ACHN (cell line): Measurements from ENCODE around the gene CDK5.
A peak's percentile ranks its signal among the peaks of the same experiment; 100 is the strongest.

Source experiments
- DNase-seq: peaks from one replicate; pipeline ENCODE4 v3.0.0-alpha.2; 2015
- in situ Hi-C: cut with HindIII; loops from 2 replicates; pipeline ENCODE4 v1.10.0; 2017; ENCODE audit warnings: low sequenced_read_pairs, low pct_ligation_motif_present, low pct_unique_long_range_greater_than_20kb

CDK5 gene

GRCh38 chr7:151088019-151088855 lies 30.5 kb upstream of the CDK5 start:
- DNase-seq: no peak

GRCh38 chr7:151087245-151088018 lies 29.7 kb upstream of the CDK5 start:
- peak; percentile 78 for DNase-seq
- in situ Hi-C loops: loop anchor here (5.0 kb wide), 1 partner anchor 60 kb away; no protein-coding TSS in a partner anchor

More at GRCh38 chr7:151088019-151088855, 30.5 kb upstream of the CDK5 start:
- in situ Hi-C loops: loop anchor here (5.0 kb wide), 1 partner anchor 59 kb away; no protein-coding TSS in a partner anchor

- in situ Hi-C loops: loop anchor here (5.0 kb wide), 1 partner anchor 60 kb away; no protein-coding TSS in a partner anchor
- peak; percentile 63 for DNase-seq
Measured at GRCh38 chr7:151086802-151087244, 29.1 kb upstream of the CDK5 start.

GRCh38 chr7:151085691-151086620 lies 28.3 kb upstream of the CDK5 start, which contains the start of gene AGAP3:
Gene AGAP3, plus strand, starts transcription at chr7:151086475. Its CDS starts 267 bp downstream, at chr7:151086742.
- in situ Hi-C loops: loop anchor here (5.0 kb wide), 1 partner anchor 61 kb away; no protein-coding TSS in a partner anchor
- peak; percentile 85 for DNase-seq

GRCh38 chr7:151085329-151085690 lies 27.6 kb upstream of the CDK5 start:
- no peak for DNase-seq

GRCh38 chr7:151083824-151084160 lies 26.1 kb upstream of the CDK5 start:
- in situ Hi-C loops: no loop called here
- no peak for DNase-seq

More at GRCh38 chr7:151085329-151085690, 27.6 kb upstream of the CDK5 start:
- in situ Hi-C loops: loop anchor here (5.0 kb wide), 1 partner anchor 62 kb away; no protein-coding TSS in a partner anchor

- in situ Hi-C loops: no loop called here
- peak; percentile 71 for DNase-seq
Measured at GRCh38 chr7:151083071-151083823, 25.6 kb upstream of the CDK5 start, which contains the start of gene TMUB1. Gene TMUB1, minus strand, starts transcription at chr7:151083493. Its CDS starts 930 bp downstream, at chr7:151082563.

- DNase-seq: no peak
- in situ Hi-C loops: no loop called here
Measured at GRCh38 chr7:151082141-151083070, 24.7 kb upstream of the CDK5 start.

- in situ Hi-C loops: no loop called here
- no peak for DNase-seq
Measured at GRCh38 chr7:151081170-151082101, 23.7 kb upstream of the CDK5 start.

- in situ Hi-C loops: no loop called here
- DNase-seq: peak; percentile 96
Measured at GRCh38 chr7:151080522-151081169, 22.9 kb upstream of the CDK5 start, which contains the start of gene FASTK. Gene FASTK, minus strand, starts transcription at chr7:151080809. Its CDS starts 43 bp downstream, at chr7:151080766.

GRCh38 chr7:151080067-151080521 lies 22.4 kb upstream of the CDK5 start:
- peak; percentile 51 for DNase-seq

GRCh38 chr7:151079199-151079910 lies 21.7 kb upstream of the CDK5 start:
- in situ Hi-C loops: no loop called here
- no peak for DNase-seq

More at GRCh38 chr7:151080067-151080521, 22.4 kb upstream of the CDK5 start:
- in situ Hi-C loops: no loop called here

- in situ Hi-C loops: no loop called here
Measured at GRCh38 chr7:151078233-151079040, 20.7 kb upstream of the CDK5 start.

More at GRCh38 chr7:151078233-151079040, 20.7 kb upstream of the CDK5 start:
- DNase-seq: no peak
